CD4-positive, CD25-positive, alpha-beta regulatory T cell (primary cell): ENCODE results near the gene ZNF438. TPM values are rescaled to one million over a fixed set of nuclear protein-coding genes. Genes with fewer than 3 reads are reported as not detected.
A peak's percentile ranks its signal among the peaks of the same experiment; 100 is the strongest.
"Not testable (repeated sequence)": the region's sequence is repeated elsewhere in the genome, so short reads cannot be mapped to it uniquely, and the experiment has no call there.

ENCODE experiments used
- ATAC-seq, 2 donors: fragments of 150-1000 bp; cut with Tn5 transposase; one replicate each; pipeline ENCODE4 v1.10.0; 2021; ENCODE audit warnings: low read depth in 2 of 2, moderate number of reproducible peaks in 2 of 2, moderate library complexity in 1 of 2
- DNase-seq, 3 donors: peaks; one replicate each; pipeline versions ENCODE4 v3.0.0 to v3.0.0-alpha.2; 2012 to 2022; ENCODE audit warnings: mixed read lengths in 1 of 3
- H3K27ac ChIP-seq: one replicate; pipeline ENCODE4 v1.7.0; 2013; ENCODE audit warnings: mild to moderate bottlenecking, low read length; ENCODE audit not compliant: insufficient read depth, poor library complexity, severe bottlenecking
- H3K27me3 ChIP-seq: one replicate; pipeline ENCODE4 v1.7.0; 2013; ENCODE audit warnings: low read length; ENCODE audit not compliant: control insufficient read depth, insufficient read depth
- H3K36me3 ChIP-seq: one replicate; pipeline ENCODE4 v1.7.0; 2013; ENCODE audit warnings: mild to moderate bottlenecking, low read length, moderate library complexity; ENCODE audit not compliant: control insufficient read depth, insufficient read depth
- H3K4me1 ChIP-seq: 2 replicates; pipeline ENCODE4 v1.7.0; 2013; ENCODE audit warnings: mild to moderate bottlenecking, low read length; ENCODE audit not compliant: insufficient read depth, control insufficient read depth, poor library complexity, severe bottlenecking
- H3K4me3 ChIP-seq: one replicate; pipeline ENCODE4 v1.7.0; 2013; ENCODE audit warnings: low read depth, mild to moderate bottlenecking, low read length, moderate library complexity
- H3K9me3 ChIP-seq, 2 experiments: 1 replicate in 1 of 2; 2 replicates in 1 of 2; pipeline ENCODE4 v1.7.0; 2013; ENCODE audit warnings: low read length in 2 of 2, mild to moderate bottlenecking in 1 of 2, moderate library complexity in 1 of 2; ENCODE audit not compliant: control insufficient read depth in 2 of 2
- H3K27ac Mint-ChIP-seq, 3 donors: one replicate each; pipeline ENCODE4 v1.8.0; 2020 to 2022; ENCODE audit warnings: mild to moderate bottlenecking in 3 of 3, mixed read lengths in 3 of 3, moderate library complexity in 2 of 3
- H3K27me3 Mint-ChIP-seq: one replicate; pipeline ENCODE4 v1.8.0; 2022; ENCODE audit warnings: mild to moderate bottlenecking, mixed read lengths
- H3K36me3 Mint-ChIP-seq: one replicate; pipeline ENCODE4 v1.8.0; 2020; ENCODE audit warnings: mixed read lengths
- H3K4me1 Mint-ChIP-seq, 4 donors: one replicate each; pipeline ENCODE4 v1.8.0; 2020 to 2022; ENCODE audit warnings: mixed read lengths in 4 of 4, mild to moderate bottlenecking in 1 of 4
- H3K4me3 Mint-ChIP-seq, 4 donors: one replicate each; pipeline ENCODE4 v1.8.0; 2020 to 2022; ENCODE audit warnings: mild to moderate bottlenecking in 4 of 4, mixed read lengths in 4 of 4, moderate library complexity in 3 of 4
- H3K9me3 Mint-ChIP-seq, 7 donors: one replicate each; pipeline ENCODE4 v1.8.0; 2020 to 2022; ENCODE audit warnings: mixed read lengths in 7 of 7, mild to moderate bottlenecking in 3 of 7, moderate library complexity in 2 of 7
- polyA plus RNA-seq, 4 donors: library from polyadenylated mRNA; unstranded; fragments of 300-500 nt; fragmentation: Illumina TruSeq; gene quantifications; one replicate each; pipeline ENCODE4 v1.2.3, GENCODE V29; 2021
- total RNA-seq: library from RNA; stranded (reverse); gene quantifications from one replicate; pipeline ENCODE4 v1.2.3, GENCODE V29; 2022

Gene ZNF438
- total and polyA plus RNA-seq, 5 donors from 2014 or later: 1.6 to 5.1 (median 3.4) TPM

DNA sequence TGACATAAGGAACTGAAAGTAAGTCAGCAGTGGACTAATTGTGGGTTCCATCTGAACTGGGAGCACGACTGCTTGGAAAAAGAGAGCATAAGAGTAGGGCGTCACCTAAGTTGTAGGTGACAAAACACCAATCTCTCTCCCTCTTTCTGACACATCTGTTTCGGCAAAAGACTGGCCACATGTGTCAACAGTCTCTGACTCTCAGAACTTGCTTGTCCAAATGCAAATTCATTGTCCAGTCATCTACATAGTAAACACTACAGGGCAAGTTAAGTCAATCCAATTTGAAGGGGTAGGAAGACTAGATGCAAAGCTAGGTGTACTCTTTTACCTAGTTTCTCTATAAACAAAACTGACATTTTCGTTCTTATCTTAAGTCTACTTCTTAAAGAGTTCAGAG, 87.7 kb downstream of the ZNF438 start:
- H3K27ac Mint-ChIP-seq: no peak overlapping the region
- no peaks in the 10 kb centered on the region for H3K9me3 ChIP-seq
- no peaks in the 10 kb centered on the region for H3K36me3 ChIP-seq
- DNase-seq (no peak), ATAC-seq (no peak)
- H3K27me3 Mint-ChIP-seq: no peaks in the 10 kb centered on the region
- H3K4me1 Mint-ChIP-seq: peaks cover 0 to 14% (median 3%) of the 10 kb centered on the region in 4 donors
- H3K27me3 ChIP-seq: no peaks in the 10 kb centered on the region
- H3K36me3 Mint-ChIP-seq: peaks cover 11% of the 10 kb centered on the region
- no peaks in the 10 kb centered on the region for H3K4me1 ChIP-seq
- H3K27ac ChIP-seq: no peak overlapping the region
- peaks cover 0 to 5% (median 3%) of the 10 kb centered on the region in 7 donors for H3K9me3 Mint-ChIP-seq
- no peak overlapping the region for H3K4me3 ChIP-seq
- H3K4me3 Mint-ChIP-seq: no peak overlapping the region

DNA sequence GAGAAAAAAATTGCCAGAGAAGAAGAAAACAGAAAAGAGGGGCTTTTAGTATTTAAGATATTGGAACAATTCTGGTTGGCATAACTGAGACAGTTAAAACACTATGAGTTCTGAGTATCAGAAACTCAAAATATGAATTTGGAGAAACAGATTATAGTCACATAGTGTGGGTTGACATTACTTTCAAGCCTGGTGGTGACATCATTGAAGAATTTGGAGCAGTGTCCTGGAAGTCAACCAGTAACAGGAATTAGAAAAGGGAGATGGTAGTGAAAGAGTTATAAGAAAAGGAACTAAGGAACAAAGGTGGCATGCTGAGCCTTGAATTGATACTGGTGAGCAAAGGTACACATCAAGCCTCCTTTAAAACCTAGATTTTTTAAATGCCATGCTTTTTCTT, 88.2 kb downstream of the ZNF438 start:
- Mint-ChIP-seq H3K4me1 (peaks cover 0 to 14% (median 3%) of the 10 kb centered on the region in 4 donors), H3K27me3 (no peaks in the 10 kb centered on the region), H3K27ac (no peak overlapping the region), H3K9me3 (peaks cover 0 to 5% (median 3%) of the 10 kb centered on the region in 7 donors), H3K4me3 (no peak overlapping the region), H3K36me3 (peaks cover 11% of the 10 kb centered on the region)
- Histone ChIP-seq H3K27ac (no peak overlapping the region), H3K27me3 (no peaks in the 10 kb centered on the region), H3K36me3 (no peaks in the 10 kb centered on the region), H3K4me3 (no peak overlapping the region), H3K9me3 (no peaks in the 10 kb centered on the region), H3K4me1 (no peaks in the 10 kb centered on the region)
- ATAC-seq: no peak
- no peak for DNase-seq

DNA sequence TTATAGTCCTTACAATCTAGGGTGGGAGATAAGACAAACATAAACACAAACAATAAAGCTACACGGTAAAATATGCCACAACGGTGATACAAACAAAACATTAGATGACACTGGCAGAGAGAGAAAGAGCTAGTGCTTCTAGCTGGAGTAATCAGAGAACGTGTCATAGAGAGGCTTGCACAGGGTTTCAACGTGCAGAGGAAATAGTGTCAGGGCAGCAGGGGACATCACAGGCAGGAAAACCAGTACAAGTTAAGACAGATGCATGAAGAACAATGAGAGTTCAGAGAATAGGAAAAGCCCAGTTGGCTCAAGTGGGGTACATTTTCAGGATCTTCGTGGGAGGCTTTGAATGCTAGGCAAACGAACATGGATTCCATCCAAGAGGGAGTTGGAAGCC, 91.4 kb downstream of the ZNF438 start:
- Mint-ChIP-seq H3K27me3 (no peaks in the 10 kb centered on the region), H3K4me3 (no peak overlapping the region), H3K9me3 (peaks cover 0 to 5% (median 4%) of the 10 kb centered on the region in 7 donors), H3K27ac (peak overlapping the region in 1 of 3 donors; percentile 0), H3K4me1 (peaks cover 0 to 14% (median 10%) of the 10 kb centered on the region in 4 donors), H3K36me3 (peaks cover 5% of the 10 kb centered on the region)
- Histone ChIP-seq H3K9me3 (no peaks in the 10 kb centered on the region), H3K27me3 (no peaks in the 10 kb centered on the region), H3K36me3 (no peaks in the 10 kb centered on the region), H3K4me1 (no peaks in the 10 kb centered on the region), H3K4me3 (no peak overlapping the region), H3K27ac (no peak overlapping the region)
- no peak for ATAC-seq
- DNase-seq: no peak

DNA sequence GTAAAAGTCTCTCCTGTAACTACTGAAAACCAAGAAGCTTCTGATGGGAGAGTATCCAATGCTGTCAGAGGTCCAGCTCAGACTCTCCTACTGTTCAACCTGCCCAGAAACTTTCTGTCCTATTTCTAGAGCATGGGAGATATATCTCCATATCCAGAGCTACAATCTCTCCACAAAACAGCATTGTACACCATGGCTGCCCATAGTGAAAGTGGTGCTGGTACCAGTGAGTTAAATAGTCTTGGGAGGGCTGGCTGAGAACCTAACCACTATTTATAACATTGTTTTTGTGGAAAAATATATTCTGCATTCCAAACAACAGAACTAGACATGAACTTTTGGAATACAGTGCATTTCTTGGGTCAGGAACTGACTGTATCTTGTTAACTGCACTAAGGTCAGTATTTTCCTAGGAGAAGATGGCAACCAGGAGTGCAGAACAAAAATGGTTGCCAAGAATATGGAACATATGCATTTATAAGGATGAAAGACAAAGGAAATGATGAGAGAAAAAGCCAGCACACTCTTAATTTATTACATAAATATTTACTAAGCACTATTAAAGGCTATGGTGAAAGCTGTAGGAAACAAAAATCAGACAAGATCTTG, 91.9 kb downstream of the ZNF438 start:
- no peak overlapping the region for H3K4me3 ChIP-seq
- DNase-seq: no peak
- no peak overlapping the region for H3K27ac ChIP-seq
- no peak overlapping the region for H3K27ac Mint-ChIP-seq
- H3K4me3 Mint-ChIP-seq: no peak overlapping the region
- no peaks in the 10 kb centered on the region for H3K9me3 ChIP-seq
- H3K27me3 Mint-ChIP-seq: no peaks in the 10 kb centered on the region
- H3K4me1 ChIP-seq: no peaks in the 10 kb centered on the region
- no peaks in the 10 kb centered on the region for H3K36me3 ChIP-seq
- H3K36me3 Mint-ChIP-seq: peaks cover 9% of the 10 kb centered on the region
- no peak for ATAC-seq
- H3K9me3 Mint-ChIP-seq: peaks cover 0 to 5% (median 4%) of the 10 kb centered on the region in 7 donors
- H3K27me3 ChIP-seq: no peaks in the 10 kb centered on the region
- H3K4me1 Mint-ChIP-seq: peaks cover 0 to 12% (median 10%) of the 10 kb centered on the region in 4 donors

DNA sequence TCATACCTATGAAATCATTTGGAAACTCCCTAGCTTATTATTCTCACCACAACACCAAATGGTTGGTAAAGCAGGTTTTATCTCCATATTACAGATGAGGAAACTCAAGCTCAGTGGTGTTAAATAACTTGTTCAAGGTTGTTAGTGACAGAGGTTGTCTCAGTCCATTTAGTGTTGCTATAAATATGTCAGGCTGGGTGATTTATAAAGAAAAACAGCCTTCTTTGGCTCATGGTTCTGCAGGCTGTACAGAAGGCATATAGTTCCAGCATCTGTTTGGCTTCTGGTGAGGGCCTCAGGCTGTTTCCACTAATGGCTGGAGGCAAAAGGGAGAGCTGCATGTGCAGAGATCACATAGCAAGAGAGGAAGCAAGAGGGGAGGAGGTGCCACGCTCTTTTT, 96.6 kb downstream of the ZNF438 start:
- H3K4me1 ChIP-seq: no peaks in the 10 kb centered on the region
- H3K27me3 ChIP-seq: no peaks in the 10 kb centered on the region
- H3K36me3 Mint-ChIP-seq: peaks cover 12% of the 10 kb centered on the region
- H3K4me3 ChIP-seq: no peak overlapping the region
- H3K9me3 ChIP-seq: no peaks in the 10 kb centered on the region
- no peak overlapping the region for H3K4me3 Mint-ChIP-seq
- H3K4me1 Mint-ChIP-seq: peaks cover 0 to 8% (median 3%) of the 10 kb centered on the region in 4 donors
- no peaks in the 10 kb centered on the region for H3K36me3 ChIP-seq
- H3K27me3 Mint-ChIP-seq: no peaks in the 10 kb centered on the region
- ATAC-seq (no peak), DNase-seq (no peak)
- H3K27ac Mint-ChIP-seq: peak overlapping the region in 2 of 3 donors; percentile 20 to 54
- H3K9me3 Mint-ChIP-seq: peaks cover 0 to 4% (median 4%) of the 10 kb centered on the region in 7 donors
- H3K27ac ChIP-seq: no peak overlapping the region

DNA sequence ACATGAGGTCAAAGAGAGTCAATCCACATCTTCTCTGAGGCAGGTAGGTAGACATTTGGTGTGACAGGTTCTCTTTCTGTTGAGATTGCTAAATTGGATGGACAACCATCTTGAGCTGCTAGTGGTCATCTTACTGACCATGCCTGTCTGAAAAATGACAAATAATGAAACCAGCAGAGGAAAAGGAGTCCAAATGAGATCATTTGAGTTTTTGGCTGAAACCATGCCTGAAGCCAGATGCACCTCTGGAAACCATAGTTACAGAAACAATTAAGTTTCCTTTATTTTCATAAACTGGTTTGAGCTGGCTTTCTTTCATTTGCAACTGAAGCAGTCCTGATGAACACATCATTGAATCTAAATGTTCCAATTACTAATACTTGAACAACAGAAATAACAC, 100.6 kb downstream of the ZNF438 start:
- ATAC-seq (no peak), DNase-seq (no peak)
- Histone ChIP-seq H3K36me3 (no peaks in the 10 kb centered on the region), H3K27me3 (no peaks in the 10 kb centered on the region), H3K4me1 (no peaks in the 10 kb centered on the region), H3K9me3 (no peaks in the 10 kb centered on the region), H3K27ac (no peak overlapping the region), H3K4me3 (no peak overlapping the region)
- H3K4me1 Mint-ChIP-seq: peaks cover 0 to 12% (median 4%) of the 10 kb centered on the region in 4 donors
- H3K36me3 Mint-ChIP-seq: peaks cover 28% of the 10 kb centered on the region
- no peaks in the 10 kb centered on the region for H3K27me3 Mint-ChIP-seq
- H3K9me3 Mint-ChIP-seq: peaks cover 0 to 5% (median 4%) of the 10 kb centered on the region in 7 donors
- H3K27ac Mint-ChIP-seq: no peak overlapping the region
- H3K4me3 Mint-ChIP-seq: no peak overlapping the region

DNA sequence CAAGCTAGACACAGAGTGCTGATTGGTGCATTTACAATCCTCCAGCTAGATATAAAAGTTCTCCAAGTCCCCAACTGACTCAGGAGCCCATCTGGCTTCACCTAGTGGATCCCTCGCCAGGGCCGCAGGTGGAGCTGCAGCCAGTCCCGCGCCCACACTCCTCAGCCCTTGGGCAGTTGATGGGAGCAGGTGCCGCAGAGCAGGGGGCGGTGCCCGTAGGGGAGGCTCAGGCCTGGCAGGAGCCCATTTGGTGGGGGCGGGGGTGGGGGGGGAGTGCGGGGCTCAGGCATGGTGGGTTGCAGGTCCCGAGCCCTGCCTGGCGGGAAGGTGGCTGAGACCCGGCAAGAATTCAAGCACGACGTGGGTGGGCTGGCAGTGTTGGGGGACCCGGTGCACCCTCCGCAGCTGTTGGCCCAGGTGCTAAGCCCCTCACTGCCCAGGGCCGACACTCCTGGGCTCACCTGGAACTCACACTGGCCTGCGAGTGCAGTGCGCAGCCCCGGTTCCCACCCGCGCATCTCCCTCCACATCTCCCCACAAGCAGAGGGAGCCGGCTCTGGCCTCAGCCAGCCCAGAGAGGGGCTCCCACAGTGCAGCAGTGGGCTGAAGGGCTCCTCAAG, 101.7 kb downstream of the ZNF438 start:
- Histone ChIP-seq H3K9me3 (peaks cover under 1 to 5% of the 10 kb centered on the region in 2 experiments), H3K27me3 (no peaks in the 10 kb centered on the region), H3K4me1 (no peaks in the 10 kb centered on the region), H3K4me3 (no peak overlapping the region), H3K27ac (no peak overlapping the region), H3K36me3 (no peaks in the 10 kb centered on the region)
- DNase-seq: no peak
- Mint-ChIP-seq H3K9me3 (peaks cover 0 to 12% (median 2%) of the 10 kb centered on the region in 7 donors), H3K4me1 (peaks cover 0 to 12% (median 4%) of the 10 kb centered on the region in 4 donors), H3K36me3 (peaks cover 30% of the 10 kb centered on the region), H3K4me3 (no peak overlapping the region), H3K27ac (no peak overlapping the region), H3K27me3 (no peaks in the 10 kb centered on the region)
- no peak for ATAC-seq

DNA sequence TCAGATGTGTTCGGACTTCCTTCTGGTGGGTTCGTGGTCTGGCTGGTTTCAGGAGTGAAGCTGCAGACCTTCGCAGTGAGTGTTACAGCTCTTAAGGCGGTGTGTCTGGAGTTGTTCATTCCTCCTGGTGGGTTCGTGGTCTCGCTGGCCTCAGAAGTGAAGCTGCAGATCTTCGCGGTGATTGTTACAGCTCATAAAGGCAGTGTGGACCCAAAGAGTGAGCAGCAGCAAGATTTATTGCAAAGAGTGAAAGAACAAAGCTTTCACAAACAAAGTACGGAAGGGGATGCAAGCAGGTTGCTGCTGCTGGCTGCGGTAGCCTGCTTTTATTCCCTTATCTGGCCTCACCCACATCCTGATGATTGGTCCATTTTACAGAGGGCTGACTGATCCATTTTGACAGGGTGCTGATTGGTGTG, 102.3 kb downstream of the ZNF438 start:
- H3K4me1 ChIP-seq, H3K27me3 ChIP-seq, H3K4me3 ChIP-seq, H3K36me3 ChIP-seq, H3K9me3 ChIP-seq, H3K27me3 Mint-ChIP-seq, ATAC-seq, H3K27ac ChIP-seq: not testable (repeated sequence)
- peak in 1 of 3 donors; percentile 44 for DNase-seq
- H3K36me3 Mint-ChIP-seq: peaks cover 32% of the 10 kb centered on the region
- H3K27ac Mint-ChIP-seq: peak overlapping the region; percentile 18 to 70 (median 64)
- peak overlapping the region in 2 of 4 donors; percentile 75 to 82 for H3K4me3 Mint-ChIP-seq
- peaks cover 0 to 12% (median 4%) of the 10 kb centered on the region in 4 donors for H3K4me1 Mint-ChIP-seq
- peaks cover 0 to 18% (median 8%) of the 10 kb centered on the region in 7 donors for H3K9me3 Mint-ChIP-seq
